ENCODE measurements around the gene WDR82.

GRCh38 chr3:52230461-52230860, 48.0 kb downstream of the WDR82 start:
- TF ChIP-seq POLR2A (IDR thresholded peaks at IDR 0.05; ENCODE audit: low read depth, low read length), result no peak
- TF ChIP-seq POLR2AphosphoS5 (IDR thresholded peaks at IDR 0.05; ENCODE audit: low read depth, low read length), result no peak

Measured in GM12892 (cell line).